Thoracic aorta (tissue), 2 donors: ENCODE measurements around the gene NAGPA. TPM values are rescaled to one million over a fixed set of nuclear protein-coding genes. Genes with fewer than 3 reads are reported as not detected.

Experiments
- ATAC-seq: fragments of 150-250 bp; one replicate; pipeline ENCODE4 v1.8.0; 2017; ENCODE audit warnings: low read depth; ENCODE audit not compliant: insufficient number of reproducible peaks, low FRiP score
- DNase-seq: peaks from one replicate; pipeline ENCODE4 v3.0.0-alpha.2; 2020; ENCODE audit warnings: low spot score
- H3K27ac ChIP-seq, 2 donors: fragments of 200-600 bp; sonication (generic); 1 replicate in 1 of 2; 2 replicates in 1 of 2; pipeline ENCODE4 v1.5.1; 2016; ENCODE audit warnings: mild to moderate bottlenecking in 2 of 2, moderate library complexity in 2 of 2
- H3K27me3 ChIP-seq: fragments of 200-600 bp; sonication (generic); replicated peaks from 2 replicates; pipeline ENCODE4 v1.6.0; 2016; ENCODE audit warnings: mild to moderate bottlenecking; ENCODE audit not compliant: insufficient read depth
- H3K36me3 ChIP-seq: fragments of 200-600 bp; sonication (generic); one replicate; pipeline ENCODE4 v1.5.1; 2016
- H3K4me1 ChIP-seq, 2 donors: fragments of 200-600 bp; sonication (generic); 1 replicate in 1 of 2; 2 replicates in 1 of 2; pipeline versions ENCODE4 v1.5.1 to v1.6.0; 2016; ENCODE audit warnings: low read depth in 2 of 2, mild to moderate bottlenecking in 1 of 2; ENCODE audit not compliant: control insufficient read depth in 1 of 2
- H3K4me3 ChIP-seq: fragments of 200-600 bp; sonication (generic); 2 replicates; pipeline ENCODE4 v1.5.1; 2016; ENCODE audit warnings: mild to moderate bottlenecking
- H3K9me3 ChIP-seq: fragments of 200-600 bp; sonication (generic); 2 replicates; pipeline ENCODE4 v1.5.1; 2016
- total RNA-seq, 2 donors: library from RNA; depleted of rRNA; stranded (reverse); fragments of >200 nt; gene quantifications; one replicate each; pipeline versions ENCODE4 v1.1.0 to v1.2.3, GENCODE V29; 2016
- TF ChIP-seq, protein P1 (sequence below): fragments of 200-600 bp; sonication (generic); IDR thresholded peaks from one replicate; pipeline ENCODE4 v1.5.1; 2019; ENCODE audit warnings: antibody characterized with exemption

NAGPA gene
- total RNA-seq, 2 donors from 2014 or later: 35.3 to 55.2 TPM

- H3K36me3 ChIP-seq: no peaks in the 10 kb centered on the region
- H3K27me3 ChIP-seq: no peaks in the 10 kb centered on the region
- no peak for DNase-seq
- H3K4me1 ChIP-seq: no peaks in the 10 kb centered on the region
- H3K9me3 ChIP-seq: no peaks in the 10 kb centered on the region
- H3K4me3 ChIP-seq: no peak overlapping the region
- H3K27ac ChIP-seq: no peak overlapping the region
- TF ChIP-seq, protein P1, sequence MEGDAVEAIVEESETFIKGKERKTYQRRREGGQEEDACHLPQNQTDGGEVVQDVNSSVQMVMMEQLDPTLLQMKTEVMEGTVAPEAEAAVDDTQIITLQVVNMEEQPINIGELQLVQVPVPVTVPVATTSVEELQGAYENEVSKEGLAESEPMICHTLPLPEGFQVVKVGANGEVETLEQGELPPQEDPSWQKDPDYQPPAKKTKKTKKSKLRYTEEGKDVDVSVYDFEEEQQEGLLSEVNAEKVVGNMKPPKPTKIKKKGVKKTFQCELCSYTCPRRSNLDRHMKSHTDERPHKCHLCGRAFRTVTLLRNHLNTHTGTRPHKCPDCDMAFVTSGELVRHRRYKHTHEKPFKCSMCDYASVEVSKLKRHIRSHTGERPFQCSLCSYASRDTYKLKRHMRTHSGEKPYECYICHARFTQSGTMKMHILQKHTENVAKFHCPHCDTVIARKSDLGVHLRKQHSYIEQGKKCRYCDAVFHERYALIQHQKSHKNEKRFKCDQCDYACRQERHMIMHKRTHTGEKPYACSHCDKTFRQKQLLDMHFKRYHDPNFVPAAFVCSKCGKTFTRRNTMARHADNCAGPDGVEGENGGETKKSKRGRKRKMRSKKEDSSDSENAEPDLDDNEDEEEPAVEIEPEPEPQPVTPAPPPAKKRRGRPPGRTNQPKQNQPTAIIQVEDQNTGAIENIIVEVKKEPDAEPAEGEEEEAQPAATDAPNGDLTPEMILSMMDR: no peak
- ATAC-seq: no peak
Observed at GRCh38 chr16:5015351-5015750, 18.4 kb downstream of the NAGPA start.

DNA sequence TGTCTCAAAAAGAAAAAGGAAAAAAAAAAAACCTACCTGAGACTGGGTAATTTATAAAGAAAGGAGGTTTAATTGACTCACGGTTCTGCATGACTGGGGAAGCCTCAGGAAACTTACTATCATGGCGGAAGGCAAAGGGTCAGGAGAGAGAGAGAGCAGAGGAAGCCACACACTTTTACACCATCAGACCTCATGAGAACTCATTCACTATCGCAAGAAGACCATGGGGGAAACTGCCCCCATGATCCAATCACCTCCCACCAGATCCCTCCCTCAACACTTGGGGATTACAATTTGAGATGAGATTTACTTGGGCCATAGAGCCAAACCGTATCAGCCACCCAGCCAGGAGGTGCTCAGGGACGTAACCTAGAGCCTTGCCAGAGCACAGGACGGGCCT is 20.8 kb downstream of the NAGPA start:
- no peaks in the 10 kb centered on the region for H3K4me1 ChIP-seq
- H3K36me3 ChIP-seq: no peaks in the 10 kb centered on the region
- no peaks in the 10 kb centered on the region for H3K27me3 ChIP-seq
- ATAC-seq (no peak), DNase-seq (no peak)
- H3K27ac ChIP-seq: no peak overlapping the region
- TF ChIP-seq, protein P1: no peak
- no peak overlapping the region for H3K4me3 ChIP-seq
- no peaks in the 10 kb centered on the region for H3K9me3 ChIP-seq

DNA sequence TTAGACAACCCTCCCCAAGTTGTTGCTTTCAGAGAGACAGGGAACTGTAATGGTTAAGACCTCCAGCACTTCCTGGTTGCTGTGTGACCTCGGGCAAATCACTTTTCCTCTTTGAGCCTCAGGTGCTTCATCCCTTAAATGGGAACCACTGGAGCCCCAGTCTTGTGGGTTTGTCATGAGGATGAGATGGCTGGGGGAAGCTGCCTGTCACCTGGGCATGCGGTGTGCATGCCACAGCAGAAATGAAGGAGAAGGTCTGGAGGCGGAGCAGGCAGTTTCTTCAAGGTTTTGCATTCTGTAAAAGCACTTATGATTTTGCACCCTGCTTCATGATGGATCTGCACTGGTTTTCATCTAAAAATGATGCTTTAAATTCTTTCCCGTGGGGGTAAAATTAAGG is 22.1 kb downstream of the NAGPA start:
- Histone ChIP-seq H3K4me3 (no peak overlapping the region), H3K9me3 (no peaks in the 10 kb centered on the region), H3K36me3 (no peaks in the 10 kb centered on the region), H3K27me3 (no peaks in the 10 kb centered on the region), H3K4me1 (no peaks in the 10 kb centered on the region), H3K27ac (no peak overlapping the region)
- ATAC-seq: no peak
- DNase-seq: no peak
- TF ChIP-seq, protein P1: no peak

DNA sequence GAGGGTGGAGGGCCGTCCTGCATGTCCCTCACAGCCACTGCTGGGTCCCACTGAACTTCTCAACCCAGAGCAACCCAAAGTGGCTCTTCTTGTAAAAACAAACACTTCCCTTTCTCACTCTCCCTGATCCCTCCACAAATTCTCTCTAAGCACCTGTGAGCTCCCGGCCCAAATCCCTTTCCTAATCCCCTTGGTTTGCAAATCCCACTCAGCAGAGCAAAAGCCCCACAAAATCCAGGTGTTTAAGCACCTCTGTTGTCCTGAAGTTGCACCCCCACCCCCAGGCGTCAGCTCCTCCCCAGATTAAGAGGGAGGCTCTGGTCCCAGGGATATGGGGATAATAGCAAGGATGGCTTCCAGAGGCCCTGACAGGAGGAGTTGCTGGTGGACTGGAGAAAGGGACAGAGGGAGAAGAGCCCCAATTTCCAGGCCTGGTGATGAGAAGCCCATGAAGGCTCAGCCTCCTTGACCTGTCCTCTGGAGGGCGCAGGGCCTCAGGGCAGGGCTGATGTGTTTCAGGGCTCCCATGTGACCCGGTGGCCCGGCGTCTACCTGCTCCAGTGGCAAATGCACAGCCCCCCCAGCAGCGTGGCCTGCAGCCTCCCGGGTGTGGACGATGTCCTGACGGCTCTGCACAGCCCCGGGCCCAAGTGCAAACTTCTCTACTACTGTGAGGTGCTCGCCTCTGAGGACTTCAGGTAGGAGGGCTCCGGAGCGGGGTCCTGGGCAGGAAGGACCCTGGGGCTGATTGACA is 23.0 kb downstream of the NAGPA start:
- Histone ChIP-seq H3K4me3 (no peak overlapping the region), H3K9me3 (no peaks in the 10 kb centered on the region), H3K4me1 (no peaks in the 10 kb centered on the region), H3K27me3 (no peaks in the 10 kb centered on the region), H3K36me3 (no peaks in the 10 kb centered on the region), H3K27ac (no peak overlapping the region)
- DNase-seq (no peak), ATAC-seq (no peak)
- TF ChIP-seq, protein P1: no peak

DNA sequence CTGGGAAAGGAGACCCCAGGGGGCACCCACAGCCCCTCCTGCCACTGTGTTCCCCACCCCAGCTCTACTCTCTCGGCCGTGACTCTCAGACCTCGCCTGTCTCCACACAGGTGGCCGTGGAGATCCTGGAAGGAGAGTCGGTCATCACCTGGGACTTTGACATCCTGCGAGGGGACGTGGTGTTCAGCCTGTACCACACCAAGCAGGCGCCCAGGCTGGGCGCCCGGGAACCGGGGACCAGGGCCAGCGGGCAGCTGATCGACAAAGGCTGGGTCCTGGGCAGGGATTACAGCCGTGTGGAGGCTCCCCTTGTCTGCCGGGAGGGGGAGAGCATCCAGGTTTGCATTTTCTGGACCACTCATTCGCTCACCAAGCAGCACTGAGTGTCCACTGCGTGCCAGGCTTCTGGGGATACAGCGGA is 25.4 kb downstream of the NAGPA start:
- TF ChIP-seq, protein P1: no peak
- H3K27ac ChIP-seq: no peak overlapping the region

More for the DNA sequence above, 25.4 kb downstream of the NAGPA start:
- DNase-seq (no peak), ATAC-seq (no peak)
- no peaks in the 10 kb centered on the region for H3K27me3 ChIP-seq
- H3K4me3 ChIP-seq: no peak overlapping the region
- H3K36me3 ChIP-seq: no peaks in the 10 kb centered on the region
- no peaks in the 10 kb centered on the region for H3K4me1 ChIP-seq
- no peaks in the 10 kb centered on the region for H3K9me3 ChIP-seq
